COLO829 (cell line): ENCODE results near the gene TTLL9.
"Not testable (repeated sequence)": the region's sequence is repeated elsewhere in the genome, so short reads cannot be mapped to it uniquely, and the experiment has no call there.

Experiments
- DNase-seq: peaks from one replicate; pipeline ENCODE4 v3.0.0; 2012; ENCODE audit warnings: low spot score

The TTLL9 gene

GRCh38 chr20:31917962-31918412, 47.6 kb downstream of the TTLL9 start:
- not testable (repeated sequence) for DNase-seq

DNA sequence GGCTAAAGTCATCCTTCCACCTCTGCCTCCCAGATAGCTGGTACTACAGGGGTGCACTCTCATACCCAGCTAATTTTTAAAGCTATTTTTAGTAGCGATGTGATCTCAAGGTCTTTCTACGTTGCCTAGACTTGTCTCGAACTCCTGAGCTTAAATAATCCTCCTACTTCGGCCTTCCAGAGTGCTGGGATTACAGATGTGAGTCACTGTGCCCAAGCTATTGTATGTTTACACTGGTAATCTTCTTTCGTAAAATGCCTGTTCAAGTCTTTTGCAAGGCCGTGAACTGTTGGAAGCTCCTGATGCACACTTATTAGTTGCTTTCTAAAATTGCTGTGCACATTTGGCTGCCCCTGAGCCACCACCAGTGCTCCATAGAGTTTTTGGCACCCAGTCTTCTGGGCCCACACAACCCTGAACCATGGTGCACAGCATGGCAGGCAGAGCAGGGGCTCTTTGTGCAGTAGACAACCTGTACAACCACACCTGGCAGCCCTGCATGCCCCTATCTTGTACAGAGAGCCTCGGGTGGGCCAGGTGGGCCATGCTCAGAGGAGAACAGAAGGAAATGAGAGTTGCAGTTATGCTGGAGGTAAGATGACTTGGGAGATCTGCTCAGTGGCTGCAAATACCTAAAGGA, 48.2 kb downstream of the TTLL9 start:
- no peak for DNase-seq

GRCh38 chr20:31919410-31920155, 49.1 kb downstream of the TTLL9 start:
- no peak for DNase-seq

DNA sequence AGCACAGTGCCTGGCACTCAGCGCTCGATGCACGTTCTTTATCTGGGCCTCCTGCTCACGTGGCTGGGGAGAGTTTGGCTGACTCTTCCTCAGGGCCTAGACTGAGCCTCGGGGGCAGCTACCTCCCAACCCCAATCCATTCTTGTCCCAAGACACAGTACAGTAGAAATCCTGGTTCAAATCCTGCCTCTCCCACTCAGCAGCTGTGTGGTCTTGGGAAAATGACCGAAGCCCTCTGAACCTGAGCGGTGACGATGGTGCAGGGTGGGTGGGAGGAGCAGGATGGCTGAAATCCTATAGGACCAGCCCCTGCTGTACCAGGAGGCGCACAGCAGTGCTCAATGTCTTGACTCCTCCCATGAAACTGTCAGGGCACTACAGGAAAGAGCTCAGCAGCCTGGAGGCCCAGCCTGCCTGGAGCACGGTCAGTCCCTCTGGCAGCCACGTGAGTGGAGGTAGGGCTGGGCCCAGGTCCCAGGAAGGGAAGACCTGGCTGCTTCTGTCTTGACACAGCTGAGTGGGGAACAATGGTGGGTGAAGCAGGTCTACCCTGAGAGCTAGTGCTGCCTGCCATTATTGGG, 49.9 kb downstream of the TTLL9 start:
- no peak for DNase-seq

DNA sequence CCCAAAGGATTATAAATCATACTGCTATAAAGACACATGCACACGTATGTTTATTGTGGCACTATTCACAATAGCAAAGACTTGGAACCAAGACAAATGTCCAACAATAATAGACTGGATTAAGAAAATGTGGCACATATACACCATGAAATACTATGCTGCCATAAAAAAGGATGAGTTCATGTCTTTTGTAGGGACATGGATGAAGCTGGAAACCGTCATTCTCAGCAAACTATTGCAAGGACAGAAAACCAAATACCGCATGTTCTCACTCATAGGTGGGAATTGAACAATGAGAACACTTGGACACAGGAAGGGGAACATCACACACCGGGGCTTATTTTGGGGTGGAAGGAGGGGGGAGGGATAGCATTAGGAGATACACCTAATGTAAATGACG, 51.0 kb downstream of the TTLL9 start:
- DNase-seq: not testable (repeated sequence)

GRCh38 chr20:31922181-31922580, 51.7 kb downstream of the TTLL9 start:
- no peak for DNase-seq

GRCh38 chr20:31922588-31922987, 52.2 kb downstream of the TTLL9 start:
- DNase-seq: no peak

GRCh38 chr20:31923388-31924331, 53.2 kb downstream of the TTLL9 start:
- DNase-seq: no peak

GRCh38 chr20:31924561-31924960, 54.1 kb downstream of the TTLL9 start:
- DNase-seq: no peak

DNA sequence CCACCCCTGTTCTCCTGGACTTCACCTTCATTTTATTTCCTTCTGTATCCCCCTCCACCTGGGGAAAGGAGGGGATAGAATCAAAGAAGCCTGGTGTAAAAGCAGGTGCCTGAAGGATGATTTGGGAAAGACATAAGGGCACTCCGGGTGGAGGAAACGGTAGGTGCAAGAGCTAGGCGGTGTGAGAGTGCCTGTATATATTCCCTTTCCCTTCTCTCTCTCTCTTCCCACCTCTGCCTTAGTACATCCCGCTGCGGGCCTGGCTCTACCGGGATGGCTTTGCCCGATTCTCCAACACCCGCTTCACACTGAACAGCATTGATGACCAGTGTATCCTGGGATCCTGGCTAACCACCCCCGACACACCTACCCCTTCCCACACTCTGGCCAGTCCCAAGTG, 55.2 kb downstream of the TTLL9 start:
- no peak for DNase-seq

- no peak for DNase-seq
Observed at GRCh38 chr20:31926493-31926892, 56.1 kb downstream of the TTLL9 start.

- no peak for DNase-seq
Observed at GRCh38 chr20:31927627-31928159, 57.3 kb downstream of the TTLL9 start.

- not testable (repeated sequence) for DNase-seq
Observed at GRCh38 chr20:31929631-31930030, 59.2 kb downstream of the TTLL9 start.

DNA sequence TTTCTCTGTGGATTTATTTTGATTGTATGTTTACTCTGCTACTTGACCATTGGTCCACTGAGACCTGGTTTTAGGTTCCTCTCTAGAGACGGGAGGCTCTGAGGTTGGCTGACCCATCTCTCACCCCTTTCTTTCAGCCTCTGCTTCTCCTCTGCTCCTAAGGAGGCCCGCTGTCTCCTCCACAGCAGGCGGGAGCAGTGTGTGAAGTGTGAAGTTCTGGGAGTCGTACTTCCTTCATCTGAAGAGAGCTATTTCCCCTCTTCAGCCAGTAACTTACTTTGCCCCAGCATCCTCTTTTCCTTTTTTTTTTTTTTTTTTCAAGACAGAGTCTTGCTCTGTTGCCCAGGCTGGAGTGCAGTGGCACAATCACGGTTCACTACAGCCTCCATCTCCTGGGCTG, 60.3 kb downstream of the TTLL9 start:
- DNase-seq: no peak

GRCh38 chr20:31933698-31934097, 63.3 kb downstream of the TTLL9 start:
- DNase-seq: no peak

DNA sequence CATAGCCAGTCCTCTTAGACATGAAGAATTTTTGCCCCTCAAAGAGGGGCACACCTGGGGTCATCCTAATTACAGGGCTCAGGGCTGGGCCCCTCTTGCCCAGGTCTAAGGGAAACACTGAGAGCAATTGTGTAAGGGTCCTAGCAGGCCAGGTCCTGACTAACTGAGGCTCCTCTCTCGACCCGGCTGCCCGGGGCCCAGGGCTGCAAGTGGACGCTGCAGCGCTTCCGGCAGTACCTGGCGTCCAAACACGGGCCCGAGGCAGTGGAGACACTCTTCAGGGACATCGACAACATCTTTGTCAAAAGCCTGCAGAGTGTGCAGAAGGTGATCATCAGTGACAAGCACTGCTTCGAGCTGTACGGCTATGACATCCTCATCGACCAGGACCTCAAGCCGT, 64.1 kb downstream of the TTLL9 start:
- DNase-seq: no peak

GRCh38 chr20:31934968-31935764, 64.7 kb downstream of the TTLL9 start:
- no peak for DNase-seq

DNA sequence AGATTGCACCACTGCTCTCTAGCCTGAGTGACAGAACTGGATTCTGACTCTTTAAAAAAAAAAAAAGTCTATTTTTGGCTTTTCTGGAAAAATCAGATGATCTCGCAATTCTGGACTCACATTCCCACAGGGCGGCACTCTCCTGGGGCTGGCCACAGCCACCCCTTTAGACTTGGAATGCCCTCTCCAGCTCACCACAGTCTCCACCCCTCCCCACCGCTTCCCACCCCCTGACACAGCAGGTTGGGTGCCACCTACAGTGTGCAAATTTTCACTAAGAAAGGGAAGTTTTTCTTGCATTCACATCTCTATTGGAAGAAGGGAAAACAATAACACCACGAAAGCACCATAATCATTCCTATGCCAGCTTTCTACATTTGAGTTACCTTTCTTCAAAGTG, 66.0 kb downstream of the TTLL9 start:
- no peak for DNase-seq

DNA sequence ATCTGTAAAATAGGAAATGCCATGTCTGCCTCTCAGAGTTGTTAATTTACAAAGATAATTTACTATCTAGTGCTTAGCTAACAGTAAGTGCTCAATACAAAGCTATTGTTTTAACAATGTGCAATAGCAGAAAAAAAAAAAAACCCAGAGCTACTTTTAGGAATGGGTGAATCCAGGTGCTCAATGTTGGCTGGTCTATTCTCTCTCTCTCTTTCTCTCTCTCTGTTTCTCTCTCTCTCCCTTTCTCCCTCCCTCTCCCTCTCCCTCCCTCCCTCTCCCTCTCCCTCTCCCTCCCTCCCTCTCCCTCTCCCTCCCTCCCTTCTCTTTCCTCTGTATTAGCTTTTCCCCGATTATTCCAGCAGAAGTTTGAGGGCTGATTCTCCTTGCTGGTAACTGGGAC, 67.4 kb downstream of the TTLL9 start:
- no peak for DNase-seq

DNA sequence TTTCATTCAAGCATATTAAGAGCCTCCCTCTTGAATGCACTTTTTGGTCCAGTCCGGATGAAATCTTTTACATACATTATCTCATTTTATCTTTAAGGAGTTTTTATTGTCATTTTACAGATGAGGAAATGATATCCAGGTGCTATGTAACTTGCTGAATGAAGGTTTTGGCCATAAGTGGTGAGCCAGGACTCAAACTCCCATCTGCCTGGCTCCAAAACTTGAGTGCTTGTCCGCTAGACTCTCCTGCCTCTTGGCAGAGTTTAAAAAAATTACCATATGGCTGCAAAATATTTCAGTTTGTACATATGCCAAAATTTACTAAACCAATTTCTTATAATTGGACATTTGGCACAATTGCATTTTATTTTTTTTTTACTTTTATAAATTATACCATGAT, 69.2 kb downstream of the TTLL9 start:
- no peak for DNase-seq

GRCh38 chr20:31943052-31943471, 72.6 kb downstream of the TTLL9 start:
- no peak for DNase-seq
